Heart right ventricle (tissue), 16 donors: ENCODE data around the gene OR6B2. TPM values are rescaled to one million over a fixed set of nuclear protein-coding genes. Genes with fewer than 3 reads are reported as not detected.

Source experiments
- ATAC-seq, 8 donors: fragments of 200-7000 bp; cut with Tn5 transposase; one replicate each; pipeline ENCODE4 v1.9.1; 2020; ENCODE audit warnings: mild to moderate bottlenecking in 8 of 8, moderate library complexity in 8 of 8, moderate number of reproducible peaks in 1 of 8
- DNase-seq, 2 donors: peaks; one replicate each; pipeline ENCODE4 v3.0.0-alpha.2; 2020
- H3K27ac ChIP-seq, 10 donors: fragments of 200-600 bp; sonication (generic) in 2 of 10; one replicate each; pipeline versions ENCODE4 v1.5.0 to v1.8.0; 2020 to 2022; ENCODE audit warnings: mild to moderate bottlenecking in 3 of 10
- H3K27me3 ChIP-seq, 7 donors: fragments of 200-600 bp; one replicate each; pipeline ENCODE4 v1.8.0; 2021 to 2022; ENCODE audit warnings: mild to moderate bottlenecking in 2 of 7
- H3K36me3 ChIP-seq, 9 donors: fragments of 200-600 bp; sonication (generic) in 1 of 9; one replicate each; pipeline versions ENCODE4 v1.5.0 to v1.8.0; 2020 to 2022; ENCODE audit warnings: mild to moderate bottlenecking in 2 of 9
- H3K4me1 ChIP-seq, 9 donors: fragments of 200-600 bp; sonication (generic) in 1 of 9; one replicate each; pipeline versions ENCODE4 v1.5.0 to v1.8.0; 2020 to 2022; ENCODE audit warnings: mild to moderate bottlenecking in 4 of 9
- H3K4me3 ChIP-seq, 10 donors: fragments of 200-600 bp; sonication (generic) in 2 of 10; one replicate each; pipeline versions ENCODE4 v1.5.0 to v1.8.0; 2020 to 2022; ENCODE audit warnings: mild to moderate bottlenecking in 7 of 10, moderate library complexity in 2 of 10
- H3K9me3 ChIP-seq, 11 donors: fragments of 200-600 bp in 10 of 11; sonication (generic) in 2 of 11; one replicate each; pipeline versions ENCODE4 v1.5.0 to v1.8.0; 2013 to 2022; ENCODE audit warnings: mild to moderate bottlenecking in 2 of 11, control low read depth in 1 of 11, moderate library complexity in 1 of 11
- CTCF ChIP-seq, 9 donors: fragments of 200-600 bp; sonication (generic) in 2 of 9; IDR thresholded peaks; one replicate each; pipeline versions ENCODE4 v1.5.0 to v1.8.0; 2021 to 2022; ENCODE audit warnings: antibody characterized with exemption in 9 of 9, mild to moderate bottlenecking in 5 of 9, moderate library complexity in 1 of 9
- WGBS, 2 donors: extraction: QIAGEN DNeasy Blood & Tissue Kit; methylation state at CpG; one replicate each; pipeline ENCODE4 v1.1.7; 2013; ENCODE audit warnings: inconsistent platforms in 1 of 2; 5-methylcytosine and 5-hydroxymethylcytosine counted together
- intact Hi-C, 10 donors: fragments of 100-400 bp; cut with DNase I; formaldehyde crosslinking; loops; one replicate each; pipeline versions ENCODE4 v1.11.1 to v1.14.2; 2022
- polyA plus RNA-seq, 2 donors: library from polyadenylated mRNA; stranded (reverse); fragments of 200-250 nt; gene quantifications; one replicate each; pipeline ENCODE4 v1.2.3, GENCODE V29; 2013
- total RNA-seq, 10 donors: library from RNA; stranded (reverse); fragmentation: NEBNext Ultra II Directional in 3 of 10; extraction: Animal tissue kit (Norgen Biotek cat#: 25700) in 3 of 10; gene quantifications; one replicate each; pipeline versions ENCODE4 v1.2.1 to v1.2.4, GENCODE V29; 2021 to 2023
- donor health status: Arrhythmogenic right ventricular cardiomyopathy.
- donor health status: ischemic (EF 13 %, LVEDD 7.1; RV severe dilation, severe dysfunction).
- donor health status: healthy with polysubstance abuse.
- donor health status: DM: no; HTN: yes; CAD: no.
- donor health status: DM: no; HTN: no; CAD: no.
- donor health status: ischemic (EF 25% LVEDD 6.9; RV normal size, moderate dysfunction).
- donor health status: ischemic (EF 25% LVEDD 5.7; RV mildly dilated, moderate dysfunction).
- donor health status: healthy.
- donor health status: DM: yes; HTN: yes; CAD: no.
- donor health status: Ischemic cardiomyopathy.
- donor health status: ischemic (EF 35%, LVEDD 5.7; RV mildly dilated, moderate dysfunction).
- donor health status: nonischemic (EF 11% LVEDD 7.7; RV severe dilation, severe dysfunction).
- donor health status: DM: yes; HTN: yes; CAD: no.
- donor health status: PGD.
- donor health status: ischemic (EF 29% LVEDD 5.4; RV normal size, mild dysfunction).
- donor health status: nonischemic (EF 23%, LVEDD 6.1; RV moderate dilation, normal function).

Gene OR6B2
- total and polyA plus RNA-seq, 12 donors = not detected

- no peak for TF ChIP-seq CTCF (IDR thresholded peaks at IDR 0.05)
- ATAC-seq (no peak), DNase-seq (no peak)
- no peaks in the 10 kb centered on the region for H3K9me3 ChIP-seq
- no peak within 1 kb of the TSS for H3K27ac ChIP-seq
- no peaks in the 10 kb centered on the region for H3K4me1 ChIP-seq
- H3K27me3 ChIP-seq = peaks cover 0 to 92% (median 70%) of the 10 kb centered on the region in 7 donors
- H3K36me3 ChIP-seq = no peaks in the 10 kb centered on the region
- WGBS, 2 donors = 45 to 47% methylated on average over 28 of the region's 28 CpGs
- intact Hi-C loops = loop anchor here in 1 of 10 donors (1.0 kb wide), 1 partner anchor 32 kb away; no protein-coding TSS in a partner anchor
- no peak within 1 kb of the TSS for H3K4me3 ChIP-seq
Measured at GRCh38 chr2:240053173-240054155, 23.2 kb upstream of the OR6B2 start, which contains the start of gene OR6B3. OR6B3 (minus strand) TSS chr2:240053521.

GRCh38 chr2:240052524-240052923 is 22.3 kb upstream of the OR6B2 start:
- no peak for TF ChIP-seq CTCF (IDR thresholded peaks at IDR 0.05)
- H3K9me3 ChIP-seq = no peaks in the 10 kb centered on the region
- WGBS, 2 donors = 81 to 85% methylated on average over 12 of the region's 12 CpGs
- H3K4me3 ChIP-seq = no peak overlapping the region
- H3K4me1 ChIP-seq = no peaks in the 10 kb centered on the region
- peaks cover 0 to 93% (median 79%) of the 10 kb centered on the region in 7 donors for H3K27me3 ChIP-seq
- intact Hi-C loops = no loop called here
- no peak for ATAC-seq
- no peaks in the 10 kb centered on the region for H3K36me3 ChIP-seq
- no peak for DNase-seq
- H3K27ac ChIP-seq = no peak overlapping the region

DNA sequence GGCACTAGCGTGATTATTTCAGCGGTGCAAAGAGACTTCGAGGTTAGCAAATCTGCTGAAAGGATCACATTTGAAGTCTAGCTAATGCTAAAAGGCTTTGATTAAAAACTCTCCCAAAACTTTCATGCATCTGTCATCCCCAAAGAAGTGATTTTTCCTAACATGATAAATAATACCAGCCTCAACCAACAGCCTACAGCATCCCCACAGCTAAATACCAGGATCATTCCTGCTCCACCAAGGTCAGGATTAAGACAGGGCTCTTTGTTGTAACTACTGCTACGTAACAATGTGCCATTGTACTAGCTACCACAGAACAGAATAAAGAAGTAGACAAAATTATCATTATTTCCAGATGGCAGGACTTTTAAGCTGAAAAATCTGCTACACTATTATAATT is 21.5 kb upstream of the OR6B2 start:
- no peak for DNase-seq
- ATAC-seq = no peak
- Histone ChIP-seq H3K27me3 (peaks cover 0 to 92% (median 82%) of the 10 kb centered on the region in 7 donors), H3K4me1 (no peaks in the 10 kb centered on the region), H3K9me3 (no peaks in the 10 kb centered on the region), H3K27ac (no peak overlapping the region), H3K4me3 (no peak overlapping the region), H3K36me3 (no peaks in the 10 kb centered on the region)
- 76% methylated on average over 4 of the region's 4 CpGs for WGBS, 2 donors
- no peak for TF ChIP-seq CTCF (IDR thresholded peaks at IDR 0.05)
- intact Hi-C loops = no loop called here

DNA sequence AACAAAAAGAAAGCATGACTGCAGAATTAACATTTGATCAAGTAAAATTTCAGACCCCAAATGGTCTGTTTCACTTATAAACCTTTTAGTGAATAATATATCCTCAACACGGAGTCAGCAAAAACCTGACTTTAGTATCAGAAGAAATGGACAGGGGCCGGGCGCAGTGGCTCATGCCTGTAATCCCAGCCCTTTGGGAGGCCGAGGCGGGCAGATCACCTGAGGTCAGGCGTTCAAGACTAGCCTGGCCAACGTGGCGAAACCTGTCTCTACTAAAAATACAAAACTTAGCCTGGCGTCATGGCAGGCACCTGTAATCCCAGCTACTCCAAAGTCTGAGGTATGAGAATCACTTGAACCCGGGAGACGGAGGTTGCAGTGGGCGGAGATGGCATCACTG is 20.0 kb upstream of the OR6B2 start:
- no peak overlapping the region for H3K4me3 ChIP-seq
- no peaks in the 10 kb centered on the region for H3K4me1 ChIP-seq
- H3K27ac ChIP-seq = no peak overlapping the region
- no peaks in the 10 kb centered on the region for H3K9me3 ChIP-seq
- intact Hi-C loops = no loop called here
- DNase-seq = no peak
- WGBS, 2 donors = 81 to 82% methylated on average over 12 of the region's 12 CpGs
- H3K27me3 ChIP-seq = peaks cover 0 to 87% (median 83%) of the 10 kb centered on the region in 7 donors
- TF ChIP-seq CTCF (IDR thresholded peaks at IDR 0.05) = no peak
- ATAC-seq = no peak
- no peaks in the 10 kb centered on the region for H3K36me3 ChIP-seq
